Tibial nerve (tissue), 4 donors: ENCODE measurements around the gene CMC4.
A peak's percentile ranks its signal among the peaks of the same experiment; 100 is the strongest.

Source experiments
- CTCF ChIP-seq, 5 experiments: fragments of 200-600 bp in 3 of 5; fragments of 450-650 bp in 2 of 5; sonication (generic) in 3 of 5; IDR thresholded peaks; one replicate each; pipeline ENCODE4 v1.5.1; 2016 to 2019; ENCODE audit warnings: antibody characterized with exemption in 5 of 5, mild to moderate bottlenecking in 3 of 5, moderate library complexity in 2 of 5
- EP300 ChIP-seq, 2 donors: sonication (generic); formaldehyde crosslinking; IDR thresholded peaks; one replicate each; pipeline ENCODE4 v1.6.1; 2017; ENCODE audit warnings: antibody characterized with exemption in 2 of 2, mild to moderate bottlenecking in 1 of 2
- POLR2A ChIP-seq, 2 donors: fragments of 450-650 bp; IDR thresholded peaks; one replicate each; pipeline ENCODE4 v1.6.1; 2017; ENCODE audit warnings: antibody characterized with exemption in 2 of 2, mild to moderate bottlenecking in 2 of 2, moderate library complexity in 2 of 2

DNA sequence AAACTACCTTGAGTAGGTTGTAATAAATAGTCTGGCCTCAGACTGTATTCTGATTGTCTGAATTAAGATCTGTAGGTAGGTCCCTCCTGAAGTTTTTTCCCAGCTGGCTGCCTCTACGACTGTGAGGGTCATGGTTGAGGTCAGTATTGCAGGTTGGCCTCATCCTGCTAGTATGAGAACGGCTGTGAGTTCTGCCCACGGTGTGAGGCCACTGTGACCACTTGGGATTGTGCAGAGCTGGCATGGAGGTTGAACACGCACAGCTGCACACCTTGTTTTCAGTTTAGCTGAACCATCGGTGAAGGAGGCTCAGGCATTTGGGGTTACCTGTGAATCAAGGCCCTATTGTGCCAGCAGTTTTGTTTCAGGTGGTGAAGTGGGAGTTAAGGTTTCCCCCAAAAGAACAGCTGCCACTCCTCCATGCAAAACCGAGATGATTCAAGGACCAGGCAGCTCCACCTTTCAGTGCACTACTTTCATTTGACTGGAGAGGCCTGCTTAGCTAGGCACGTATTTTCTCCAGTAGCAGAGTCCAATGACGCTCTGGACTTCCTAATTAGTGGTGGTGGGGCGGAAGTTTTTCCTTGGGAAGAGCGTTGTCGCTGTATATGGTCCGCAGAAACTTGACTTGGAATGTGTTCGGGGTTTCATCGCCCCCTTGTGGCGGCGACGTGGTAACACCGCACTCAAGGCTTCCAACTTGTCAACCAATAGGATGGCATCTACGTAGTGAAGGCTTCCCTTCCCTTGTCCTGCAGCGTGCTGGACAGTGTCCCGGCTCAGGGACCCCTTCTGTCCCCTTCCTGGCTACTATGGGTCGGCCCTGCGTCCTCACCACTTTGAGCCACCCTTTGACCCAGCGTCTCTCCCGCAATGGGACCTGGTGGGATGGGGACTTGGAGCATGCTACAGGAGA lies 13.8 kb downstream of the CMC4 start:
- TF ChIP-seq EP300 (IDR thresholded peaks at IDR 0.05), result peak in 1 of 2 donors; percentile 9
- peak; percentile 53 to 81 (median 76) for TF ChIP-seq CTCF (IDR thresholded peaks at IDR 0.05)
- TF ChIP-seq POLR2A (IDR thresholded peaks at IDR 0.05), result no peak
